ENCODE data around the gene B4GALT2.

GRCh38 chr1:43970502-43970901 lies 8.5 kb upstream of the B4GALT2 start:
- TF ChIP-seq POLR2A (IDR thresholded peaks at IDR 0.05; ENCODE audit: low read length) (no peak), GATA1 (IDR thresholded peaks at IDR 0.05; ENCODE audit: low read depth, low read length) (no peak)
